Neural progenitor cell (in vitro differentiated cells): ENCODE results near the gene NTRK1. TPM values are rescaled to one million over a fixed set of nuclear protein-coding genes. Genes with fewer than 3 reads are reported as not detected.

ENCODE experiments used
- DNase-seq: peaks from one replicate; pipeline ENCODE4 v3.0.0-alpha.2; 2016; ENCODE audit warnings: low spot score
- H2AFZ ChIP-seq: fragments of 200-600 bp; sonication (generic); replicated peaks from 2 replicates; pipeline ENCODE4 v1.6.1; 2016; ENCODE audit warnings: antibody characterized with exemption
- H3F3A ChIP-seq: fragments of 200-600 bp; sonication (generic); 2 replicates; pipeline ENCODE4 v1.6.1; 2016; ENCODE audit warnings: antibody characterized with exemption, low read depth
- H3K27ac ChIP-seq: fragments of 200-600 bp; sonication (generic); 2 replicates; pipeline ENCODE4 v1.5.1; 2016; ENCODE audit warnings: mild to moderate bottlenecking
- H3K27me3 ChIP-seq: fragments of 200-600 bp; sonication (generic); 2 replicates; pipeline ENCODE4 v1.6.1; 2016; ENCODE audit warnings: mild to moderate bottlenecking, moderate library complexity
- H3K36me3 ChIP-seq: fragments of 200-600 bp; sonication (generic); 2 replicates; pipeline ENCODE4 v1.5.1; 2016
- H3K4me1 ChIP-seq: fragments of 200-600 bp; sonication (generic); 2 replicates; pipeline ENCODE4 v1.6.1; 2016; ENCODE audit warnings: mixed run types
- H3K4me2 ChIP-seq: fragments of 200-600 bp; sonication (generic); 2 replicates; pipeline ENCODE4 v1.6.1; 2016
- H3K4me3 ChIP-seq: fragments of 200-600 bp; sonication (generic); 2 replicates; pipeline ENCODE4 v1.5.1; 2016
- H3K79me2 ChIP-seq: fragments of 200-600 bp; sonication (generic); 2 replicates; pipeline ENCODE4 v1.6.1; 2016; ENCODE audit warnings: low read depth
- H3K9ac ChIP-seq: fragments of 200-600 bp; sonication (generic); 2 replicates; pipeline ENCODE4 v1.6.1; 2016
- H3K9me3 ChIP-seq: fragments of 200-600 bp; sonication (generic); 2 replicates; pipeline ENCODE4 v1.5.1; 2016; ENCODE audit warnings: low read depth
- H4K20me1 ChIP-seq: fragments of 200-600 bp; sonication (generic); 2 replicates; pipeline ENCODE4 v1.6.1; 2016; ENCODE audit warnings: low read depth
- H3K27ac Mint-ChIP-seq: 3 replicates; pipeline ENCODE4 v1.8.0; 2021; ENCODE audit warnings: mixed read lengths
- H3K27me3 Mint-ChIP-seq: 2 replicates; pipeline ENCODE4 v1.8.0; 2022; ENCODE audit warnings: low read depth, mild to moderate bottlenecking, inconsistent platforms, moderate library complexity, mixed read lengths; ENCODE audit not compliant: insufficient read depth
- H3K36me3 Mint-ChIP-seq: 3 replicates; pipeline ENCODE4 v1.8.0; 2021; ENCODE audit warnings: mixed read lengths
- H3K4me1 Mint-ChIP-seq: 3 replicates; pipeline ENCODE4 v1.8.0; 2021; ENCODE audit warnings: mixed read lengths
- H3K4me3 Mint-ChIP-seq: 3 replicates; pipeline ENCODE4 v1.8.0; 2021; ENCODE audit warnings: mild to moderate bottlenecking, moderate library complexity, mixed read lengths
- H3K9me3 Mint-ChIP-seq: 3 replicates; pipeline ENCODE4 v1.8.0; 2020; ENCODE audit warnings: mixed read lengths
- EZH2 ChIP-seq: fragments of 200-600 bp; sonication (generic); IDR thresholded peaks from 2 replicates; pipeline ENCODE4 v1.6.1; 2017; ENCODE audit warnings: antibody characterized with exemption, mild to moderate bottlenecking, moderate library complexity
- EZH2phosphoT487 ChIP-seq: fragments of 200-600 bp; sonication (generic); IDR thresholded peaks from 2 replicates; pipeline ENCODE4 v1.6.1; 2017; ENCODE audit warnings: antibody characterized with exemption
- total RNA-seq: library from RNA; depleted of rRNA; stranded (reverse); fragments of >200 nt; gene quantifications from 2 replicates; pipeline ENCODE4 v1.2.3, GENCODE V29; 2015; ENCODE audit warnings: low replicate concordance
- TF ChIP-seq, protein P1 (sequence below): fragments of 200-600 bp; sonication (generic); IDR thresholded peaks from 2 replicates; pipeline ENCODE4 v1.5.1; 2017; ENCODE audit warnings: antibody characterized with exemption, mild to moderate bottlenecking

The NTRK1 gene
- total RNA-seq, 1 donor from 2014 or later, result not detected

GRCh38 chr1:156885314-156885713 lies 24.6 kb downstream of the NTRK1 start:
- Histone ChIP-seq H2AFZ (no peak overlapping the region), H3F3A (peaks cover 6% of the 10 kb centered on the region), H4K20me1 (no peaks in the 10 kb centered on the region), H3K36me3 (no peaks in the 10 kb centered on the region), H3K79me2 (no peaks in the 10 kb centered on the region), H3K4me2 (peak overlapping the region; percentile 37), H3K9ac (no peak overlapping the region), H3K4me3 (no peak overlapping the region), H3K9me3 (no peaks in the 10 kb centered on the region), H3K27me3 (peaks cover 24% of the 10 kb centered on the region), H3K27ac (no peak overlapping the region), H3K4me1 (peaks cover 30% of the 10 kb centered on the region)
- TF ChIP-seq, protein P1, sequence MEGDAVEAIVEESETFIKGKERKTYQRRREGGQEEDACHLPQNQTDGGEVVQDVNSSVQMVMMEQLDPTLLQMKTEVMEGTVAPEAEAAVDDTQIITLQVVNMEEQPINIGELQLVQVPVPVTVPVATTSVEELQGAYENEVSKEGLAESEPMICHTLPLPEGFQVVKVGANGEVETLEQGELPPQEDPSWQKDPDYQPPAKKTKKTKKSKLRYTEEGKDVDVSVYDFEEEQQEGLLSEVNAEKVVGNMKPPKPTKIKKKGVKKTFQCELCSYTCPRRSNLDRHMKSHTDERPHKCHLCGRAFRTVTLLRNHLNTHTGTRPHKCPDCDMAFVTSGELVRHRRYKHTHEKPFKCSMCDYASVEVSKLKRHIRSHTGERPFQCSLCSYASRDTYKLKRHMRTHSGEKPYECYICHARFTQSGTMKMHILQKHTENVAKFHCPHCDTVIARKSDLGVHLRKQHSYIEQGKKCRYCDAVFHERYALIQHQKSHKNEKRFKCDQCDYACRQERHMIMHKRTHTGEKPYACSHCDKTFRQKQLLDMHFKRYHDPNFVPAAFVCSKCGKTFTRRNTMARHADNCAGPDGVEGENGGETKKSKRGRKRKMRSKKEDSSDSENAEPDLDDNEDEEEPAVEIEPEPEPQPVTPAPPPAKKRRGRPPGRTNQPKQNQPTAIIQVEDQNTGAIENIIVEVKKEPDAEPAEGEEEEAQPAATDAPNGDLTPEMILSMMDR, result no peak
- no peak for TF ChIP-seq EZH2
- no peak for TF ChIP-seq EZH2phosphoT487
- Mint-ChIP-seq H3K4me1 (peaks cover 49% of the 10 kb centered on the region), H3K36me3 (no peaks in the 10 kb centered on the region), H3K4me3 (no peak overlapping the region), H3K27me3 (peaks cover 27% of the 10 kb centered on the region), H3K9me3 (no peaks in the 10 kb centered on the region), H3K27ac (no peak overlapping the region)
- no peak for DNase-seq

GRCh38 chr1:156885880-156886355 lies 25.3 kb downstream of the NTRK1 start:
- H3K4me3 Mint-ChIP-seq, result peak overlapping the region; percentile 59
- H3K79me2 ChIP-seq, result no peaks in the 10 kb centered on the region
- H3K27me3 Mint-ChIP-seq, result peaks cover 22% of the 10 kb centered on the region
- H3K36me3 Mint-ChIP-seq, result no peaks in the 10 kb centered on the region
- DNase-seq, result no peak
- no peaks in the 10 kb centered on the region for H3K36me3 ChIP-seq
- no peaks in the 10 kb centered on the region for H3K9me3 ChIP-seq
- peaks cover 30% of the 10 kb centered on the region for H3K4me1 ChIP-seq
- H3K4me1 Mint-ChIP-seq, result peaks cover 47% of the 10 kb centered on the region
- H4K20me1 ChIP-seq, result no peaks in the 10 kb centered on the region
- no peak overlapping the region for H3K27ac ChIP-seq
- peak overlapping the region; percentile 74 for H3K27ac Mint-ChIP-seq
- no peak overlapping the region for H3K4me3 ChIP-seq
- TF ChIP-seq, protein P1, result no peak
- TF ChIP-seq EZH2phosphoT487, result no peak
- no peak for TF ChIP-seq EZH2
- no peak overlapping the region for H2AFZ ChIP-seq
- H3K9me3 Mint-ChIP-seq, result no peaks in the 10 kb centered on the region
- H3F3A ChIP-seq, result peaks cover 6% of the 10 kb centered on the region
- no peak overlapping the region for H3K9ac ChIP-seq
- no peak overlapping the region for H3K4me2 ChIP-seq
- H3K27me3 ChIP-seq, result peaks cover 27% of the 10 kb centered on the region

DNA sequence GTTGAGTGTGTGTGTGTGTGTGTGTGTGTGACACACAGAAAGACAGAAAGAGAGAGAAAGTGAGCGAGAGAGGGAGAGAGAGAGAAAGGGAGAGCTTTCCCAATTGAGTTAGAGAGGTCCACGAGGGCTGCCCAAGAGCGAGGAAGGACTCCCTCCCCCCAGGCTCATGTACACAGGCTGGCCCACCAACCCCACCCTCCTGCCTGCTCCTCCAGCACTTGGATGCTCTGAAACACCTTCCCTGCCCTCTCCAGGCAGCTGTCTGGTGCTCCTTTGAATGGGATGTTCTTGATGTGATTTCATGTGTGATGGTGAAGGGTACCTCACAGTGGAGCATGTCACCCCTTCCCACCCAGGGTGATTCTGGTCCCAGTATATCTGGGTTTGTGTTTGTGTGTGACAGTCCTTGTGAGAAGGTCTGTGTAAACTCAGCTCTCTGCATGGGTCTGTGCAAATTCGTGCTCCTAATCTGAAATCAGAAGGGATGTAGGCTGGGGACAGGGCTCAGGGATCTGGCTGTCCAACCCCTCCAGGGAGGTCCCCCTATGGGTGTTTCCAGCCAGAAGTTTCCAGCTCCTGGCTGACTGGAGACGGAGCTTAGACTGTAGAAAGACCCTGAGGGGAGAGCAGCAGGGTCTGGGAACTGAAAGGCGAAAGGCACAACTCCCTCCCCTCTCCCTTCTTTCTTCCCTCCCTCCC lies 26.1 kb downstream of the NTRK1 start:
- peak overlapping the region; percentile 91 for H3K27ac Mint-ChIP-seq
- peak overlapping the region; percentile 21 for H3K4me2 ChIP-seq

More for the DNA sequence above, 26.1 kb downstream of the NTRK1 start:
- Histone ChIP-seq H3K9me3 (no peaks in the 10 kb centered on the region), H3K27ac (no peak overlapping the region), H3K4me3 (no peak overlapping the region), H2AFZ (no peak overlapping the region), H3K9ac (no peak overlapping the region), H3K4me1 (peaks cover 30% of the 10 kb centered on the region), H3K36me3 (no peaks in the 10 kb centered on the region), H3K79me2 (no peaks in the 10 kb centered on the region), H3K27me3 (peaks cover 35% of the 10 kb centered on the region), H3F3A (peaks cover 6% of the 10 kb centered on the region), H4K20me1 (no peaks in the 10 kb centered on the region)
- Mint-ChIP-seq H3K27me3 (peaks cover 26% of the 10 kb centered on the region), H3K9me3 (no peaks in the 10 kb centered on the region), H3K36me3 (no peaks in the 10 kb centered on the region), H3K4me3 (peak overlapping the region; percentile 59), H3K4me1 (peaks cover 46% of the 10 kb centered on the region)
- TF ChIP-seq, protein P1, result no peak
- TF ChIP-seq EZH2 (no peak), EZH2phosphoT487 (no peak)
- DNase-seq, result no peak
